ENCODE results near the gene LZIC. TPM values are rescaled to one million over a fixed set of nuclear protein-coding genes. Genes with fewer than 3 reads are reported as not detected.

The LZIC gene
- total and polyA plus RNA-seq, 2 of the 8 experiments (the other 6 are each of a cell fraction or from before 2014, with no cell fraction given) = 4.8 to 20.3 TPM

- TF ChIP-seq, protein P1, sequence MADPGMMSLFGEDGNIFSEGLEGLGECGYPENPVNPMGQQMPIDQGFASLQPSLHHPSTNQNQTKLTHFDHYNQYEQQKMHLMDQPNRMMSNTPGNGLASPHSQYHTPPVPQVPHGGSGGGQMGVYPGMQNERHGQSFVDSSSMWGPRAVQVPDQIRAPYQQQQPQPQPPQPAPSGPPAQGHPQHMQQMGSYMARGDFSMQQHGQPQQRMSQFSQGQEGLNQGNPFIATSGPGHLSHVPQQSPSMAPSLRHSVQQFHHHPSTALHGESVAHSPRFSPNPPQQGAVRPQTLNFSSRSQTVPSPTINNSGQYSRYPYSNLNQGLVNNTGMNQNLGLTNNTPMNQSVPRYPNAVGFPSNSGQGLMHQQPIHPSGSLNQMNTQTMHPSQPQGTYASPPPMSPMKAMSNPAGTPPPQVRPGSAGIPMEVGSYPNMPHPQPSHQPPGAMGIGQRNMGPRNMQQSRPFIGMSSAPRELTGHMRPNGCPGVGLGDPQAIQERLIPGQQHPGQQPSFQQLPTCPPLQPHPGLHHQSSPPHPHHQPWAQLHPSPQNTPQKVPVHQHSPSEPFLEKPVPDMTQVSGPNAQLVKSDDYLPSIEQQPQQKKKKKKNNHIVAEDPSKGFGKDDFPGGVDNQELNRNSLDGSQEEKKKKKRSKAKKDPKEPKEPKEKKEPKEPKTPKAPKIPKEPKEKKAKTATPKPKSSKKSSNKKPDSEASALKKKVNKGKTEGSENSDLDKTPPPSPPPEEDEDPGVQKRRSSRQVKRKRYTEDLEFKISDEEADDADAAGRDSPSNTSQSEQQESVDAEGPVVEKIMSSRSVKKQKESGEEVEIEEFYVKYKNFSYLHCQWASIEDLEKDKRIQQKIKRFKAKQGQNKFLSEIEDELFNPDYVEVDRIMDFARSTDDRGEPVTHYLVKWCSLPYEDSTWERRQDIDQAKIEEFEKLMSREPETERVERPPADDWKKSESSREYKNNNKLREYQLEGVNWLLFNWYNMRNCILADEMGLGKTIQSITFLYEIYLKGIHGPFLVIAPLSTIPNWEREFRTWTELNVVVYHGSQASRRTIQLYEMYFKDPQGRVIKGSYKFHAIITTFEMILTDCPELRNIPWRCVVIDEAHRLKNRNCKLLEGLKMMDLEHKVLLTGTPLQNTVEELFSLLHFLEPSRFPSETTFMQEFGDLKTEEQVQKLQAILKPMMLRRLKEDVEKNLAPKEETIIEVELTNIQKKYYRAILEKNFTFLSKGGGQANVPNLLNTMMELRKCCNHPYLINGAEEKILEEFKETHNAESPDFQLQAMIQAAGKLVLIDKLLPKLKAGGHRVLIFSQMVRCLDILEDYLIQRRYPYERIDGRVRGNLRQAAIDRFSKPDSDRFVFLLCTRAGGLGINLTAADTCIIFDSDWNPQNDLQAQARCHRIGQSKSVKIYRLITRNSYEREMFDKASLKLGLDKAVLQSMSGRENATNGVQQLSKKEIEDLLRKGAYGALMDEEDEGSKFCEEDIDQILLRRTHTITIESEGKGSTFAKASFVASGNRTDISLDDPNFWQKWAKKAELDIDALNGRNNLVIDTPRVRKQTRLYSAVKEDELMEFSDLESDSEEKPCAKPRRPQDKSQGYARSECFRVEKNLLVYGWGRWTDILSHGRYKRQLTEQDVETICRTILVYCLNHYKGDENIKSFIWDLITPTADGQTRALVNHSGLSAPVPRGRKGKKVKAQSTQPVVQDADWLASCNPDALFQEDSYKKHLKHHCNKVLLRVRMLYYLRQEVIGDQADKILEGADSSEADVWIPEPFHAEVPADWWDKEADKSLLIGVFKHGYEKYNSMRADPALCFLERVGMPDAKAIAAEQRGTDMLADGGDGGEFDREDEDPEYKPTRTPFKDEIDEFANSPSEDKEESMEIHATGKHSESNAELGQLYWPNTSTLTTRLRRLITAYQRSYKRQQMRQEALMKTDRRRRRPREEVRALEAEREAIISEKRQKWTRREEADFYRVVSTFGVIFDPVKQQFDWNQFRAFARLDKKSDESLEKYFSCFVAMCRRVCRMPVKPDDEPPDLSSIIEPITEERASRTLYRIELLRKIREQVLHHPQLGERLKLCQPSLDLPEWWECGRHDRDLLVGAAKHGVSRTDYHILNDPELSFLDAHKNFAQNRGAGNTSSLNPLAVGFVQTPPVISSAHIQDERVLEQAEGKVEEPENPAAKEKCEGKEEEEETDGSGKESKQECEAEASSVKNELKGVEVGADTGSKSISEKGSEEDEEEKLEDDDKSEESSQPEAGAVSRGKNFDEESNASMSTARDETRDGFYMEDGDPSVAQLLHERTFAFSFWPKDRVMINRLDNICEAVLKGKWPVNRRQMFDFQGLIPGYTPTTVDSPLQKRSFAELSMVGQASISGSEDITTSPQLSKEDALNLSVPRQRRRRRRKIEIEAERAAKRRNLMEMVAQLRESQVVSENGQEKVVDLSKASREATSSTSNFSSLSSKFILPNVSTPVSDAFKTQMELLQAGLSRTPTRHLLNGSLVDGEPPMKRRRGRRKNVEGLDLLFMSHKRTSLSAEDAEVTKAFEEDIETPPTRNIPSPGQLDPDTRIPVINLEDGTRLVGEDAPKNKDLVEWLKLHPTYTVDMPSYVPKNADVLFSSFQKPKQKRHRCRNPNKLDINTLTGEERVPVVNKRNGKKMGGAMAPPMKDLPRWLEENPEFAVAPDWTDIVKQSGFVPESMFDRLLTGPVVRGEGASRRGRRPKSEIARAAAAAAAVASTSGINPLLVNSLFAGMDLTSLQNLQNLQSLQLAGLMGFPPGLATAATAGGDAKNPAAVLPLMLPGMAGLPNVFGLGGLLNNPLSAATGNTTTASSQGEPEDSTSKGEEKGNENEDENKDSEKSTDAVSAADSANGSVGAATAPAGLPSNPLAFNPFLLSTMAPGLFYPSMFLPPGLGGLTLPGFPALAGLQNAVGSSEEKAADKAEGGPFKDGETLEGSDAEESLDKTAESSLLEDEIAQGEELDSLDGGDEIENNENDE (IDR thresholded peaks at IDR 0.05; ENCODE audit: insufficient replicate concordance, low read length) = no peak
- TF ChIP-seq NRF1 (IDR thresholded peaks at IDR 0.05; ENCODE audit: low read depth, low read length) (no peak), SIX5 (IDR thresholded peaks at IDR 0.05; ENCODE audit: low read depth, low read length) (no peak), JUND (IDR thresholded peaks at IDR 0.05; ENCODE audit: low read length) (no peak), RBBP5 (IDR thresholded peaks at IDR 0.05; ENCODE audit: borderline replicate concordance, low read depth, low read length) (no peak), ZNF274 (IDR thresholded peaks at IDR 0.05; ENCODE audit: borderline replicate concordance, extremely low read depth, low read length) (no peak), HDAC2 (IDR thresholded peaks at IDR 0.05; ENCODE audit: borderline replicate concordance in 1 of 2, low read depth in 2 of 2, low read length in 2 of 2) (no peak), PHF8 (conservative IDR thresholded peaks at IDR 0.05; ENCODE audit: low read depth, low read length) (no peak), KDM1A (IDR thresholded peaks at IDR 0.05; ENCODE audit: borderline replicate concordance, low read length) (no peak), TCF12 (IDR thresholded peaks at IDR 0.05; ENCODE audit: low read depth, low read length) (no peak), POLR2AphosphoS5 (IDR thresholded peaks at IDR 0.05; ENCODE audit: low read depth, low read length) (no peak), HDAC6 (IDR thresholded peaks at IDR 0.05; ENCODE audit: low read depth, low read length) (no peak), BACH1 (IDR thresholded peaks at IDR 0.05; ENCODE audit: low read length) (no peak)
Observed at GRCh38 chr1:9946315-9946714, 3.1 kb upstream of the LZIC start (continued).
